LNCaP clone FGC (cell line): ENCODE measurements around the gene SPRYD4.

ENCODE experiments used
- DNase-seq: peaks from one replicate; pipeline ENCODE4 v3.0.0-alpha.2; 2011; ENCODE audit warnings: low read depth
- H3K4me3 ChIP-seq: 2 replicates; pipeline ENCODE4 v1.5.1; 2011; ENCODE audit warnings: mild to moderate bottlenecking, low read depth, low read length, control low read depth
- TF ChIP-seq, protein P1 (sequence below): IDR thresholded peaks from 2 replicates; pipeline ENCODE4 v1.5.1; 2012; ENCODE audit warnings: mild to moderate bottlenecking; ENCODE audit not compliant: control insufficient read depth, insufficient read depth; ENCODE audit errors: extremely low read depth

SPRYD4 gene

DNA sequence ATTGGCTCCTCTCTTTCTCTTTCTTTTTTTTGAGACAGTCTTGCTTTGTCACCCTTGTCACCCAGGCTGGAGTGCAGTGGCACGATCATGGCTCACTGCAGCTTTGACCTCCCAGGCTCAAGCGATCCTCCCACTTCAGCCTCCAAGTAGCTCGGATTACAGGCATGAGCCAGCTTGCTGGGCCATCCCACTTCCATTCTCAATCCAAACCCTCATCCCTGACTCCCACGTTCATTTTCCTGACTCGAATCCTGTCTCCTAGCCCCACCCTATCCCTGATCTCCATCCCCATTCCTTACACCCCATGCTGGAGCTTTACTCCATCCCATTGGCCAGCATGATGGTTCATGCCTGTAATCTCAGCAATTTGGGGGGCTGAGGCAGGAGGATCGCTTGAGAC, 7.8 kb downstream of the SPRYD4 start:
- TF ChIP-seq, protein P1, sequence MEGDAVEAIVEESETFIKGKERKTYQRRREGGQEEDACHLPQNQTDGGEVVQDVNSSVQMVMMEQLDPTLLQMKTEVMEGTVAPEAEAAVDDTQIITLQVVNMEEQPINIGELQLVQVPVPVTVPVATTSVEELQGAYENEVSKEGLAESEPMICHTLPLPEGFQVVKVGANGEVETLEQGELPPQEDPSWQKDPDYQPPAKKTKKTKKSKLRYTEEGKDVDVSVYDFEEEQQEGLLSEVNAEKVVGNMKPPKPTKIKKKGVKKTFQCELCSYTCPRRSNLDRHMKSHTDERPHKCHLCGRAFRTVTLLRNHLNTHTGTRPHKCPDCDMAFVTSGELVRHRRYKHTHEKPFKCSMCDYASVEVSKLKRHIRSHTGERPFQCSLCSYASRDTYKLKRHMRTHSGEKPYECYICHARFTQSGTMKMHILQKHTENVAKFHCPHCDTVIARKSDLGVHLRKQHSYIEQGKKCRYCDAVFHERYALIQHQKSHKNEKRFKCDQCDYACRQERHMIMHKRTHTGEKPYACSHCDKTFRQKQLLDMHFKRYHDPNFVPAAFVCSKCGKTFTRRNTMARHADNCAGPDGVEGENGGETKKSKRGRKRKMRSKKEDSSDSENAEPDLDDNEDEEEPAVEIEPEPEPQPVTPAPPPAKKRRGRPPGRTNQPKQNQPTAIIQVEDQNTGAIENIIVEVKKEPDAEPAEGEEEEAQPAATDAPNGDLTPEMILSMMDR, result no peak
- no peak for DNase-seq

DNA sequence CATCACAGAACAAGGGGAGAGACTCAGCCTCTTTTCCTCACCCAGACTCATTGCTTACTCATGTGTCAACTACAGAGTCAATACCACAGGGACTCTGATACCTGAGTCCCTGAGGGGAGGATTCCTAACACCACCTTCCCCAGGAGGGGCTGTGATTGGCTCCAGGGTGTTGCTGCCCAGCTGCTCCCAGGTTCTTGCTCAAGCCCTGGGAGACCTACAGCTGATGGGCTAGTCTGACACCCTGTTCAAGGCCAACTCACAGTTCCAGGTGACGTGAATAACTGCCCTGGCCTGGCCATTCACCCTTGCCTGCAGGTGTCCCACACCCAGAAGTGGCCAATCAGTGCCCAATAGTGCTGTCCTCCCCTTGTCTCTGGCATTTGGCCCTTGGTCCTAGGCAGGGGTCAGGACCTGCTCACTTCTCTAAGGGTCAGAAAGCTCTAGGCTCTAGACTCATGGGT, 8.6 kb downstream of the SPRYD4 start:
- DNase-seq, result no peak
- TF ChIP-seq, protein P1, result no peak

More for the DNA sequence above, 7.8 kb downstream of the SPRYD4 start:
- no peak overlapping the region for H3K4me3 ChIP-seq

DNA sequence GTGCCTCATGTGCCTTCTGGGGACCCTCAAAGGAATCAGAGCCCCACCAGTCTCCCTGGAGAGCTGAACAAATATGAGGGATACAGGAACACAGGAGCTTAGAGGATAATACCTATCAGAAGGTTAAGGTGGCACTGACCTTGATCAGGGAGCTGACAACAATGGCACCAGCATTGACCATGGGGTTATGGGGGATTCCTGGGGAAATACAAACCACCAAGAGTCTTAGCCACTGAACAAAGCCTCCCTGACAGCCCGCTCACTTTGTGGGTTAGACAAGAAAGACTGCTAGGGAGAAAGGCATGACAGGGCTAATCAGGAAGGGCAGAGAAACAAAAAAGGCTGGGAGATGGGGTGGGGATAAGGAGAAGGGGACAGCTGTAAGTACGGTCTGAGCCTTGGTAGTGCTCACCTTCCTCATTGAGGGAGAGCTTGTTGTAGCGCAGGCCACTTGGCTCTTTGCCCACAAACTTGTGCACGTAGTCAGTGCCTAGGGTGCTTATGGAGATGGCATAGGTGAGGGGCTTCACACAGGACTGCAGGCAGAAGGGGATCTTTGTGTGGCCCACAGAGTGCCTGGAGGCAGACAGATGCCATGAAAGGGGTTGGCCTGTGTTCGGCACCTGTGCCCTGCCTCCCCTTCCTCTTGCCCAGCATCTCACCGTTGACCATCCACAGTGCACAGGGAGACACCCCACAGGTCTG, 9.3 kb downstream of the SPRYD4 start:
- no peak for DNase-seq
- TF ChIP-seq, protein P1, result no peak
- no peak overlapping the region for H3K4me3 ChIP-seq

More for the DNA sequence above, 8.6 kb downstream of the SPRYD4 start:
- H3K4me3 ChIP-seq, result no peak overlapping the region

DNA sequence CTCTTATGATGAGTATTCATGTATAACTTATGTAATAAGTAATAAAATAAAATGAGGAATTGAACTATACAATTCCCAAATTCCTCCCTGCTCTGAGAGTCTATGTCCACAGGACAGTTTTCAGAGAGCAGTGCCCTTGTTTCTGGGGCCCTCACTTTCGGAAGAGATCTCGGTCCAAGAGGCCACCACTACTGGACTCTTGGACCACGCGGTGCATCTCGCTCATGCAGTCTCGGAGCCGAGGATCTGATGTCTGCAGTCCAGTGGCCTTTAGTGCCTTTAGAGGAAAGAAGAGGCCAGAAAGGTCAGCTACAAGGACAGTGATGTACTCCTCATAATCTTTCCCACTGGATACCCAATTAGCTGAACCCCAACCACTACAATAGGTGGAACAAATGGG, 11.2 kb downstream of the SPRYD4 start:
- DNase-seq, result no peak
- H3K4me3 ChIP-seq, result no peak overlapping the region
- TF ChIP-seq, protein P1, result no peak

DNA sequence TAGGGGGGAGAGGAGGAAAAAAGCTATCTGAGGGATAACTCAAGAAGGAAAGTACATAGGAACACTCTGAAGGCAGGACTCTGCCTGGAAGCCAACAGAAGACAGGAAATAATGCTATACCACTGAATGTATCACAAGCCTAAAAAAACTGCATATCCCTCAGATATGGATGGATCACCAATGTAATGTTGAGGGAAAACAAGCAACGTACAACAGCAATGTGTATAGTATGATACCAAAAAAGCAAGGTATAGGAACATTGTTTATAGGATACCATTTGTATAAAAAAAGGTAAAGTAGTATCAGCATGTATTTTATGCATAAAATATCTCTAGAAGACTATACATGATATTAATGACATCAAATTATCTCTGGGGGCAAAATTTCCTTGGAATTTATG, 16.2 kb downstream of the SPRYD4 start:
- TF ChIP-seq, protein P1, result no peak
- no peak overlapping the region for H3K4me3 ChIP-seq
- DNase-seq, result no peak

DNA sequence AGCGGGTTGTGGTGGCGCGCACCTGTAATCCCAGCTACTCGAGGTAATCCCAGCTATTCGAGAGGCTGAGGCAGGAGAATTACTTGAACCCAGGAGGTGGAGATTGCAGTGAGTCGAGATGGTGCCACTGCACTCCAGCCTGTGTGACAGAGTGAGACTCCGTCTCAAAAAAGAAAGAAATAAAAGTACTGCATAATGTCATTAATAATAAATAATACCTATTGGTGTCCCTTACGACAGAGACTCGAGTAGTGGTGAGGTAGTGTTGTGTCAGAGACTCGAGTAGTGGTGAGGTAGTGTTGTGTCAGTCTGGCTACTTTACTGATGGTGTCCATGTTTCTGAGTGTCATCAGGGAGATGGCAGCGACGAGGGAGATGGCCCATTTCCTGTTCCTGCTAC, 18.3 kb downstream of the SPRYD4 start:
- TF ChIP-seq, protein P1, result no peak
- no peak overlapping the region for H3K4me3 ChIP-seq
- no peak for DNase-seq
